Measurements from ENCODE around the gene PPP1R13B.
A peak's percentile ranks its signal among the peaks of the same experiment; 100 is the strongest.

PPP1R13B gene

DNA sequence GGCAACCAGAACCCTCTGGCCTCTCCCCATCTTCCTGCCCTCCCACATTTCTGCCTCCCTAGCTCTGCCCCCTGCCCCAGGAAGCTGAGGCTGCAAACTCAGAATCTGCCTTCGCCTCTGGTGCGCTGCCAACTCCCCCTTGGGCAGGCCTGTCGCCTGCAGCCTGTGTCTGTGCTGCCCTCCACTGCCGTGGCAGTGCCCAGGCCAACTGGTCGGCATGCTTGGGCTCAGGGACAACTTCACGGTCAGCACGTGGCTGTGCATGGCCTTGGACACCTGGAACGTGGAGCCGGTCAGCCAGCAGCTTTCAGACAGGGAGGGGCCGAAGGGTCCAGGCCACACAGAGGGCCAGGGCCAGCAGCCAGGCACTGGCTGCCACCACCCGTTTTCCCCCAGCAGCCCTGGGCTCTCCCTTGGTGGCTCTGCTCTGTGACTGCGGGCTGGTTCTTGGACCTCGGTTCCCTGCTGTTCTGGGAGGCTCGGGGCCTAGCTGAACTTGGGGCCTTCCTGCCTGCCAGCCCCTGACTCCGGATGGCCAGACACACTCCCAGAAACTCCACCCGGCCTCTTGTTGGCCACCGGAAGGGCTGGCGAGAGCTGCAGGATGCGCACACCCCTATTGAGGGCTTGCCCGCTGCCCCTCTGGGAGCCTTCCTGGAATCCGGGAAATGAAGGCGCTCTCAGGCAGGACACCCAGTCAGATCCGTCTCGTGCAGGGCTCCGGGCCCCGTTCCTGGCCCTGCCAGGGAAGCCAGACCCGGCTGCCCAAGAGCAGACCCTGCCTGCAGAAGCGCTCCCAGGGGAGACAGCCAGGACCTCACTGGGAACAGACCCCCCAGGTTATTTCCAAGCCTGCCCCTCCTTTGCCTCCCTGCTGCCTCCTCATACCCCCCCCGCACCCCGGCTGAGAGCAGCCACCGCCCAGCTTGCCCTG, 34.2 kb upstream of the PPP1R13B start:
- H3K27ac ChIP-seq = peak overlapping the region in 5 of 21 experiments; percentile 2 to 75 (median 51)

DNA sequence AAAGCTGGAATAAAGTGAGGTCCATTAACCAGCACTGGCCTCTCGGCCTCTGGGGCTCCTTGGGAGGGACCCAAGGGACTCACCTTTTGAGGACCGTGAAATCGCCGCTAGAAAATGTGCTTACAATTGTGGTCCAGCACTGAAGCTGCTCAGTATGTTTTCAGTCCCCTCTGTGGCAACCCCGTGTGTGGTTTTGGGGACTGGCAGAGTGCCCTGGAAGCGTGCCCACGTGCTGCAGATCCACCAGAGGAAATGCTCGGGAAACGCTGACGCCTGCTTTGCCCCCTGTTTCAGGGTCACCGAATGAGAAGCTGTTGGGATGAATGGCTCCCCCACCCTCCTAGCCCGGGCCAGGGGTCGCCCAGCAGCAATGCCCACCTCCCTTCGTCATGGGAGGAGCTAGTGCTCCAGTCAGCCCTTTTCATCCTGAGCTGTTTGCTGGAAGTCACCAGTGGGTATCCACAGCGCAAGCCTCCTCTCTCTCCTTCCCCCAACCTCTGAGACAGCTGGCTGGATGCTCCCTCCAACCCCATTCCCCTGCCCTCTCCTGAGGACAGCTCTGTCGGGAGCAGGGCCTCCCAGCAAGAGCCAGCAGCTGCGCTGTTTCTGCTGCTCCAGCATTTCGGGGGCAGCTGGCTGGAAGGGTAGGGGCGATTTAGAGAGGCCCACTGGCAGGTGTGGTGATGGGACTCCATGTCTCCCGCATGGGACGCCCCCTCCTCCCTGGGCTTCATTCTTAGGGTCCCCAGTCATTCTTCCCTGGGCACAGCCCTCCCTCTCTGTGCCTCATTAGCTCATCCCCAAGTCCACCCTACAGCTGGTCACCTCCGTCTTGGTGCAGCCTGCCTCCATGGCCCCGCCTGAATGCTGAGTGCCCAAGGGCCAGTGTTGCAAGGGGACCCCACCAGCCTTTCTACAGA, 33.2 kb upstream of the PPP1R13B start:
- Histone ChIP-seq H3K4me3 (peak overlapping the region in 4 of 7 experiments; percentile 1 to 23 (median 12)), H3K27ac (peak overlapping the region in 11 of 21 experiments; percentile 4 to 75 (median 30))

More for the DNA sequence above, 34.2 kb upstream of the PPP1R13B start:
- H3K4me3 ChIP-seq = no peak overlapping the region

DNA sequence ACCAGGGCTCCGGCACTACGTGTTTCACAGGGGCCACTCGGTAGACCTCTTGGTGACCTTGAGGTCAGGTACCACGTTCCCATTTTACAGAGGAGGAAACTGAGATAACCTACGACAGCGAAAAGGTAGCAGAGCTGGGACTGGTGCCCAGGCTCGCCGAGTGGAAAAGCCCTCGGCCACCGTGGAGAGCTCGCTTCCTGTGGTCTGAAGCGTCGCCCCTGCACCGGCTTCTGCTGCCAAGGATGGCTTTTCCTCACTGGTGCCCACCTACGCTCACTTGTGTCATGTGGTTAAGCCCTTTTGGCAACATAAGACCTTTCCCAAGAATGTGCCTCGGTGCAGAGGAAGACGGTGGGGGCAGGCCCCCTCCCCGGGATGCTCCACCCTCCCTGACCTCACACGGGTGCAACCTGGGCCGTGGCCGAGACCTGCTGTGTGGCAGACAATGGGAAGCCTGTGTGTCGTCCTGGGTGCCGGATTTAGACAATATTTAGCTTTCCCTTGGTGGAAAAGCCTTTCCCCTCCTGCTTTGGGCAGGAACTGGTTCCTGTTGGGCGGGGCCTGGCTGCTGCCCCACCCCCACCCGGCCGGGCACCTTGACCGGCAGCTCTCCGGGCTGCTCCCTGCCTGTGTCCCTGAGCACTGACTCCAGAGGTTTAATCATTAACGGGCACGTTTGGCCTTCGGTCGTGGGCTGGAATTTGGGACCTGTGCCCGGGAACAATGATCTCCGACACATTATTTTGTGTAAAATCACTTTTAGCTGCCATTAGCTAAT, 32.4 kb upstream of the PPP1R13B start:
- peak overlapping the region in 5 of 7 experiments; percentile 1 to 23 (median 2) for H3K4me3 ChIP-seq
- H3K27ac ChIP-seq = peak overlapping the region in 10 of 21 experiments; percentile 9 to 75 (median 36)

DNA sequence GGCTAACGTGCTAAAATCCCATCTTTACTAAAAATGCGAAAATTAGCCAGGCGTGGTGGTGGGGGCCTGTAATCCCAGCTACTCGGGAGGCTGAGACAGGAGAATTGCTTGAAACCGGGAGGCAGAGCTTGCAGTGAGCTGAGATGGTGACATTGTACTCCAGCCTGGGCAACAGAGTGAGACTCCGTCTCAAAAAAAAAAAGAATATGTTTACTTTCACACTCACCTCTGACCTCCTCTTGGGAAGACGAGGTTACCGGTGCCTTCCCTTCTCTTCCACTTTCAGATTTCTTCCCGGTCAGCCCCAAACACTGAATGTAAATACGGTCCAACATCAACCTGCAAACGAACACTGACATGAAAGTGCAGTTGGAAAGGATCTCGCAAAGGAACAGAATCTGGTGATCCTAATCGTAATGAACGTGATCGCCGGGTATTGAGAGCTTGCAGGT, 31.8 kb upstream of the PPP1R13B start:
- H3K27ac ChIP-seq = peak overlapping the region in 2 of 21 experiments; percentile 30 to 74
- H3K4me3 ChIP-seq = peak overlapping the region in 1 of 7 experiments; percentile 2

DNA sequence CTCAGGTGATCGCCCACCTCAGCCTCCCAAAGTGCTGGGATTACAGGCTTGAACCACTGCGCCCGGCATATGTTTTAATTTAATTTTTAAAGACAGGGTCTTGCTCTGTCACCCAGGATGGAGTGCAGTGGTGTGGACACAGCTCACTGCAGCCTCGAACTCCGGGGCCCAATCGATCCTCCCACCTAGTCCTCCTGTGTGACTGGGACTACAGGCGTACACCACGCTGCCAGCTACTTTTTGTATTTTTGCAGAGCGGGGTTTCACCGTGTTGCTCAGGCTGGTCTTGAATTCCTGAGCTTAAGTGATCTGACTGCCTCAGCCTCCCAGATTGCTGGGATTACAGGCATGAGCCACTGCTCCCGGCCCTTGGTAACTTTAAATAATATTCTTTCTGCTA, 30.8 kb upstream of the PPP1R13B start:
- no peak overlapping the region for H3K27ac ChIP-seq
- no peak overlapping the region for H3K4me3 ChIP-seq

DNA sequence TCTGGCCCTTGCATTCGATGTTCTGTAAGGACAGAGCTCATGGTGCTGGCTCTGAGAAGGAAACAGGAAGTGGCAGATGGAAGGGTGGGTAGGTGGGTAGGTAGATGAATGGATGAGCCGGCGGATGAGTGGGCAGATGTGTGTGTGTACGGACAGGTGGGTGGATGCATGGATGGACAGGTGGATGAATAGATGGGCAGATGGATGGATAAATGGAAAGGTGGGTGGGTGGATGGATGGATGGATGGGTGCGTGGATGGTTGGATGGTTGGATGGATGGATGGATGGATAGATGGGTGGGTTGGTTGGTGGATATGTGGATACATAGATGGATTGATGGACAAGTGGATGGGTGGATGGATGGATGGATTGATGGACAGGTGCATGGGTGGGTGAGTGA, 27.6 kb upstream of the PPP1R13B start:
- H3K27ac ChIP-seq = no peak overlapping the region
- no peak overlapping the region for H3K4me3 ChIP-seq

DNA sequence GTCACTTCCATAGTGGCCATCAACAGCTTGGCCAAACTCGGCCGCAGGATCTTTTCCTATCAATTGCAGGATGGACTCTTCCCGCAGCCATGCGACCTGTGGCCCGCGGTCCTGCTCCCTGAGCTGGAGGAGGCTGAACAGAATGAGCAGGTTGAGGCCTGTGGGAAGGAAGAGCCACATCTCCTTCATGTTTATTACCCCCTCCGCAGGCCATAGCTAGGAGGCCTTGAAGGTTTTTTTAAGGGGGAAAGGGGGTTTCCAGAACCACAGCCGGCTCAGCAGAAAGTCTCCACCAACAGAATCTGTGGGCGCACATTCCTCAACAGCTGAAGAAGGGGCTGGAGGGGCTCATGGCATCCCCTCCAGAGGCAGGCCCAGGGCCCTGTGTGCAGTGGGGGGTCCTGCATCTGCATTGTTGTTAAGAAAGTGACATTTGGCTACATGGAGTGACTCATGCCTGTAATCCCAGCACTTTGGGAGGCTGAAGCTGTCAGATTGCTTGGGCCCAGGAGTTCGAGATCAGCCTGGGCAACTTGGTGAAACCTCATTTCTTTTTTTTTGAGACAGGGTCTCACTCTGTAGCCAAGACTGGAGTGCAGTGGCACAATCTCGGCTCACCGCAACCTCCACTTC, 25.2 kb upstream of the PPP1R13B start:
- peak overlapping the region; percentile 12 to 43 (median 35) for H3K4me3 ChIP-seq

DNA sequence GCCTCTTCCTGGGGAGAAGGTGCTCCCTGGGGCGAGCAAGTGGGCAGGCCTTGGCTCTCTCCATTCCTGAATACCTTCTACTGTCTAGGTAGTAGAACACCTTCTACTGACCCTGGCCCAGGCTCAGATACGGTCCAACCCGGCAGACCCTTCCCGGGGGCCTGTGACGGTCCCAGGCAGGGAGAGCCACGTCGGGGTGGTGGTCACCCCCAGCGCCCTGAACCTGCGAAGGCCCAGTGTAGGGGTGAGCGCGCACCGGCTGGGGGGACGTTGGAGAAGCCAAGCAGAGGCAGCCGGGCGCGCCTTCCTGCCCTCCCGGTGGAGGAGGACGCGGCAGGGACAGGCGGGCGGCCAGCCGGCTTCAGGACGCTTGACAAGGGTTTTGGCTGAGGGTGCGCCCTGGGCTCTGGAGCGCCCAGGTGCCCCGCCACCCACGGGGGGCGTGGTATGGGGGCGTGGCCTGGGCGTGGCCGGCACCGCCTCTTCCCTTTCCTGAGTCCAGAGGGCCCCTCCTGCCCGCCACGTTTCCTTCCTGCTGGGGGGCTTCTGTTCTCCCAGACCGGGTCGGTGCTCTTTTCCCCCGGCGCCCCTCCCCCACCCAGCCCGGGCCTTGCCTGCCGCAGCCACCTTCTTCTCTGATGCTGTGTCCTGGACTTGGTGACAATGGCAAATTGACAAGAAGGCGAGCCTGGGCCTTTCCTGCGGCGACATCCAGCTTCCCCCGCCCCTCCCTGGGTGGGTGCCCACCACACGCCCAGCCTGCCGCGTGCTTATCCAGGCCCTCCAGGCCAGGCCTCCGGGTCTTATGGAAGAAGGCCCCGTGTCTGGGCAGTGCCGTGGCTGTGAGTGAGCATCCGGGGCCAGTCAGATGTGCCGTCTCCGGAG, 24.5 kb upstream of the PPP1R13B start:
- H3K27ac ChIP-seq = peak overlapping the region in 18 of 21 experiments; percentile 2 to 83 (median 54)
- H3K4me3 ChIP-seq = peak overlapping the region; percentile 12 to 43 (median 35)

More for the DNA sequence above, 25.2 kb upstream of the PPP1R13B start:
- H3K27ac ChIP-seq = peak overlapping the region in 17 of 21 experiments; percentile 4 to 83 (median 56)

DNA sequence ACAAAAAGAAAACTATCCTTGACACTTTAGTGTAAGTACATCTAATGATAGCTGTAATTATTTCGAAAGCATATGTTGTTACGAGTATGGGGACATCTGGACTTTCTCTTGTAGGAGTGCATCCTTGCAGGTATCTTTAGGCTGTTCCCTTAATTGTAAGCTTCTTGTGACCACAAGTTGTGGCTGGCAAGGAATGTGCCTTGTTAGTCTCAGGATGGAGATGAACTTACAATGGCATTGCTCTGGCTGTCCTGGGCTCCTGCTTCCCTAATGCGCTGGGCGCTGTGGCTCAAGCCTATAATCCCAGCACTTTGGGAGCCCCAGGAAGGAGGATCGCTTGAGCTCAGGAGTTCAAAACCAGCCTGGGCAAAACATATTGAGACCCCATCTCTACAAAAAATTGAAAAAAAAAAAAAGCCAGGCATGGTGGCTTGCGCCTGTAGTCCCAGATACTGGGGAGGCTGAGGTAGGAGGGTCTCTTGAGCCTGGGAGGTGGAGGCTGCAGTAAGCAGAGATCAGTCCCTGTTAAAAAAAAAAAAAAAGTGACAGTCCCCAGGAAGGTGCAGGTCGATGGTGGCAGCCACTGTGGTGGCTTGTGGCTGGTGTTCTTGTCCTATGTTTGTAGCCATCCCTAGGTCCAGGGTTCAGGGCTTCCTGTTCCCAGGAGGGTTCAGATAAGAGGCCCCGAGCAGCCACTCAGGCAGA, 23.7 kb upstream of the PPP1R13B start:
- Histone ChIP-seq H3K27ac (peak overlapping the region in 7 of 21 experiments; percentile 2 to 83 (median 66)), H3K4me3 (no peak overlapping the region)

DNA sequence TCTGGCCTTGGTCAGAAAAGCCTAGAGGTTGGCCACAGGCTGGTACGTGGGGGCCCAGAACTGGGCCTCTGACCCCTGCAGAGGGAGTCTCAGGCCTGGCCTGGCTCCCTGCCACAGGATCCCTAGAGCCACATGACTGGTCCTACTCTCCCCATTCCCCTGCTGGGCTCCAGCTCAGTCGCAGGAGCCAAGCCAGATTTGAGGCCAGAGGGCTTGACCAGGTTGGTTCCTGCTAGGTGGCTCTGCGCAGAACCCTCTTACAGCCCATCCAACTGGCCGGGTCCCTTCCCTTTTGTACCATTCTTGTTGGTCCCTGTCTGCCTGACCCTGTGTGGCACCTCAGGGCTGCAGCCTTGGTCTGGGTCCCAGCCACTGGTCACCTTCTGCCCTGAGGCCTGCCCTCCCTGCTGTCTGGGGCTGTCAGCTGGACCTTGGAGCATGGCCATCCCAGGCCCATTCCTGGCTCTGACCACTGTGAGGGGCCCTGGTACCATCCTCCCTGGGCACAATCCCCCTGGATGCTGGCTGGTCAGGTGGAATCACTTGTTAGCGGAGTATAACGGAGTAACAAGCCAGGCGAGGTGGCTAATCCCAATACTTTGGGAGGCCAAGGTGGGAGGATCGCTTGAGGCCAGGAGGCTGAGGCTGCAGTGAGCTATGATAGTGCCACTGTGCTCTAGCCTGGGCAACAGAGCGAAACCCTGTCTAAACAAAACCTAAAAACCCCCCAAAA, 22.9 kb upstream of the PPP1R13B start:
- Histone ChIP-seq H3K4me3 (no peak overlapping the region), H3K27ac (no peak overlapping the region)

DNA sequence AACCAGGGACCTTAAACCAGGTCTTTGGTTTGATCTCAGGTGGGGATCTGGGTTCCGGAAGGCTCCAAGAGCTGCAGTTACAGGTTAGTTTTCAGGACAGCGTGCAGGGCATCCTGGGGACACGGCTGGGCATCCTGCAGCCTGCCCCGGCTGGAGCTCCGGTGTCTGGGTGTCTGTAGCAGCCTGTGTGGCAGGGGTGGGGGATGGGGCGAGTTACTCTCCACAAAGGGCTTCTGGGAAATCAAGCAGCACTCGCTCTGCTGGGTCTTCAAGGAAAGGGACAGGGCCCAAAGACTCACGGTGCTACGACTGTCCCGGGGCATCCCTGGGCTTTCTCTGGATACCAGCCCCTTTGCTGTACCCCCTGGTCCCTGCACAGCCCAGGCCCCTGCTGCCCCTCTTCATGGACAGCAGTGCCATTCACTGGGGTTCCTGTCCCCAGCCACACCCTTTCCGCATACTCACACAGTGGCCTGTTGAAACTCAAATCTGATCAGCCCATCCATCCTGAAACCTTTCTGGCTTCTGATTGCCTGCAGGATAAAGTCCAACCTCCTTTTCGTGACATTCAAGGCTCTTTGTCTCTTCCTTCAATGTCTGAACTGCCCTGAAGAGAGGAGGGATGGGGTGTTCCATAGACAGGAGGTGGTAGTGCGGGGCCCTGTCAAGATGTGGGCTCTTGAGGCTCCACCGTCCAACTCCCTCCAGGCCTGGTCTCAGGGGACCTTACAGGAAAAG, 22.2 kb upstream of the PPP1R13B start:
- no peak overlapping the region for H3K27ac ChIP-seq
- no peak overlapping the region for H3K4me3 ChIP-seq

DNA sequence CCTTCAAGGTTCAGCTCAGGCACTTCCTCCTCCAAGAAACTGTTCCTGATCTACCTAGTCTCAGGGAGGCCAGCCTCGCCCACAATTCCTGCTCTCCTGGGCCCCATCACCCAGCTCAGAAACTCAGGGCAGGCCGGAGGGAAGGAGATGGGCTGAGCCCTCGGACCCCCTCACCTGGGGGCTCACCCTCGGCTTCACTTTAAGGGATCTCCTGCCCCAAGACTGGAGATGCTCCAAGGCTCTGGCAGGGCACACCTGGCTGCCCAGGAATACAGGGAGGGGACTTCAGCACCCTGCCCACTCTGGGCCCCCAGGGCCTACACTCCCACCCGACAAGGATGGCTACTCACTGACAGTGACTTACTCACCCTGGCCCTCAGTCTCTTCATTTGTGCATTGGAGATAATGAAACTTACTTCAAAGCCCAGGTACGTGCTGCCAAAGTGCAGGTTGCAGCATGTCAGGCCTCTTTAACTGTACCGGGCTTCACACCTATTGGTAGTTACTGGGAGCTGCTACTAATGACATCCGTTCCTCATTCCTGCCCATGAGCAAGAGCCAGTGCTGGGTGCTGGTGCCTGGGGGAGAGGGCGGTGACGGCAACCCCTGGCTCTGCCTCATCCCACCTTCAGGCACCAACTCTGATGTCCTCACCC, 21.0 kb upstream of the PPP1R13B start:
- H3K27ac ChIP-seq = peak overlapping the region in 7 of 21 experiments; percentile 2 to 57 (median 34)
- H3K4me3 ChIP-seq = no peak overlapping the region

DNA sequence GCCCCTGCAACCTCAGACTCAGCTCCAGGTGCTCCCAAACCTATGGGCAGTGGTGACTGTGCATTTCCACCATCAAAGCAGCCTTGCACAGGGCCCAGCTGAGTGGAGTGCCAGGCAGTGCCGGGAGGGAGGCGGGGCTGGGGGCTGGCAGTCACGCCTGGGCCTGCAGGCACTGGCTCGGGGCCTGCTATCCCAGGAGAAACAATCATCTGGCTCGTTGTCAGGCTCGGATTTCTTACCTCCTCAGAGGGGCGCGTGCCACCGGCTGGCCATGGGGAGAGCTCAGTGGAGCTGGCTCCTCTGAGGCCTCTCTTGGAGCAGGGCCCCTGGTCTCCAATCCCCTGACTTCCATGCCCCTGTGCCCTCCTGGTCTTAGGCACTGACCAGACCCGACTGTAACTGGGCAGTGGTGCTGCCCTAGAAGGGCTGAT, 20.2 kb upstream of the PPP1R13B start:
- peak overlapping the region in 8 of 21 experiments; percentile 2 to 57 (median 42) for H3K27ac ChIP-seq

DNA sequence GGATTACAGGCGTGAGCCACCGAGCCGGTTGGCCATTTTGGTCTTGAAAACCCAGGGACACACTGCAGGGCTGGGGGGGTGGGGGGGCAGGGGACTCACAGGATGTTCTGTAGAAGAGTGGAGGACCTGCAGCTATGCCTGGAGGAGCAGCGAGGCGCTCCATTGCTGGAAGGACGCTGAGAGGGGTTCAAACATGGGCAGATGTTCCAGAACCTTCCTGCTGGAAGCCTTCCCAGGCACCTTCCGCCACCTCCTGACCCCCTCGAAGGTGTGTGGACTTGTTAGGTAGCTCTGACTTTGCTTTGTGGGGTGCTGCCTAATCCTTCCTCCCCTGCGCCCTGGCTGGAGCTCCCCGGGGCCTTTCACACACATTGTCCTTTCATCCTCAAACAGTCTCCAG, 19.6 kb upstream of the PPP1R13B start:
- no peak overlapping the region for H3K27ac ChIP-seq
- H3K4me3 ChIP-seq = no peak overlapping the region

More for the DNA sequence above, 20.2 kb upstream of the PPP1R13B start:
- no peak overlapping the region for H3K4me3 ChIP-seq

DNA sequence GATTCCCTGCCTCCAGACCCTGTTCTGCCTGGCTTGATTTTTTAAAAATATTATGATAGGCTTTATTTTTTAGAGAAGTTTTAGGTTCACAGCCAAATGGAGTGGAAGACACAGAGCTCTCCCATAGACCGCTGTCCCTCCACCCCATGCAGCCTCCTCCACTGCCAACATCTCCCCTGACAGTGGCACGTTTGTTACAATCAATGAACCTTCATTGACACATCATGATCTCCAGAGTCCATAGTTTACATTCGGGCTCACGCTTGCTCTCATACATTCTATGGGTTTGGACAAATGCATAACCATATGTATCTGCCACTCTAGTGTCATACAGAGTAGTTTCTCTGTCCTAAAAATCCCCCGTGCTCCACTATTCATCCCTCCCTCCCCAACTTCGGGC, 15.9 kb upstream of the PPP1R13B start:
- H3K27ac ChIP-seq = no peak overlapping the region

More for the DNA sequence above, 15.9 kb upstream of the PPP1R13B start:
- no peak overlapping the region for H3K4me3 ChIP-seq

Measured in skin epidermis (tissue), 12 donors.